RCC 7860 (cell line): Measurements from ENCODE around the gene PPCDC.

ENCODE experiments used
- DNase-seq: peaks from one replicate; pipeline ENCODE4 v3.0.0-alpha.2; 2015; ENCODE audit warnings: low spot score
- FAIRE-seq: peaks from 2 replicates; lab custom pipeline; 2012; peaks lifted over from hg19 to GRCh38; lab: Jason Lieb, UNC

PPCDC gene

GRCh38 chr15:75043509-75044257, 20.3 kb downstream of the PPCDC start:
- FAIRE-seq (peak; percentile 86), DNase-seq (peak; percentile 99)

- DNase-seq (no peak), FAIRE-seq (no peak)
Measured at GRCh38 chr15:75044258-75044878, 21.0 kb downstream of the PPCDC start.

- no peak for FAIRE-seq
Measured at GRCh38 chr15:75045332-75046015, 22.1 kb downstream of the PPCDC start.

GRCh38 chr15:75048394-75048793, 25.0 kb downstream of the PPCDC start:
- no peak for DNase-seq
- FAIRE-seq: no peak

More at GRCh38 chr15:75045332-75046015, 22.1 kb downstream of the PPCDC start:
- DNase-seq: no peak

GRCh38 chr15:75049392-75049791, 26.0 kb downstream of the PPCDC start:
- FAIRE-seq (no peak), DNase-seq (no peak)

- FAIRE-seq (no peak), DNase-seq (no peak)
Measured at GRCh38 chr15:75050283-75050682, 26.9 kb downstream of the PPCDC start.

- no peak for FAIRE-seq
- no peak for DNase-seq
Measured at GRCh38 chr15:75051191-75051608, 27.8 kb downstream of the PPCDC start.

GRCh38 chr15:75051711-75052110, 28.3 kb downstream of the PPCDC start:
- no peak for DNase-seq
- FAIRE-seq: no peak

GRCh38 chr15:75052972-75053747, 29.8 kb downstream of the PPCDC start:
- FAIRE-seq: no peak

GRCh38 chr15:75053748-75054125, 30.3 kb downstream of the PPCDC start:
- no peak for FAIRE-seq
- no peak for DNase-seq

More at GRCh38 chr15:75052972-75053747, 29.8 kb downstream of the PPCDC start:
- DNase-seq: no peak

- DNase-seq: no peak
- FAIRE-seq: no peak
Measured at GRCh38 chr15:75054172-75054897, 30.9 kb downstream of the PPCDC start.

- DNase-seq (no peak), FAIRE-seq (no peak)
Measured at GRCh38 chr15:75056036-75056435, 32.6 kb downstream of the PPCDC start.

GRCh38 chr15:75058127-75058905, 34.9 kb downstream of the PPCDC start:
- DNase-seq: no peak
- FAIRE-seq: no peak

- FAIRE-seq: no peak
- no peak for DNase-seq
Measured at GRCh38 chr15:75059607-75060006, 36.2 kb downstream of the PPCDC start.

GRCh38 chr15:75061272-75061671, 37.9 kb downstream of the PPCDC start:
- DNase-seq (no peak), FAIRE-seq (no peak)

- no peak for FAIRE-seq
- DNase-seq: no peak
Measured at GRCh38 chr15:75062706-75063105, 39.3 kb downstream of the PPCDC start.

GRCh38 chr15:75063338-75063737, 39.9 kb downstream of the PPCDC start:
- FAIRE-seq (no peak), DNase-seq (no peak)

GRCh38 chr15:75063889-75064288, 40.5 kb downstream of the PPCDC start:
- DNase-seq (no peak), FAIRE-seq (no peak)

- no peak for DNase-seq
- FAIRE-seq: no peak
Measured at GRCh38 chr15:75064846-75065245, 41.5 kb downstream of the PPCDC start.

GRCh38 chr15:75065467-75065850, 42.1 kb downstream of the PPCDC start:
- FAIRE-seq (no peak), DNase-seq (no peak)
